Measurements from ENCODE around the gene SNX27. TPM values are rescaled to one million over a fixed set of nuclear protein-coding genes. Genes with fewer than 3 reads are reported as not detected.
"Not testable (repeated sequence)": the region's sequence is repeated elsewhere in the genome, so short reads cannot be mapped to it uniquely, and the experiment has no call there.

The SNX27 gene
- 16.4 TPM for total RNA-seq

DNA sequence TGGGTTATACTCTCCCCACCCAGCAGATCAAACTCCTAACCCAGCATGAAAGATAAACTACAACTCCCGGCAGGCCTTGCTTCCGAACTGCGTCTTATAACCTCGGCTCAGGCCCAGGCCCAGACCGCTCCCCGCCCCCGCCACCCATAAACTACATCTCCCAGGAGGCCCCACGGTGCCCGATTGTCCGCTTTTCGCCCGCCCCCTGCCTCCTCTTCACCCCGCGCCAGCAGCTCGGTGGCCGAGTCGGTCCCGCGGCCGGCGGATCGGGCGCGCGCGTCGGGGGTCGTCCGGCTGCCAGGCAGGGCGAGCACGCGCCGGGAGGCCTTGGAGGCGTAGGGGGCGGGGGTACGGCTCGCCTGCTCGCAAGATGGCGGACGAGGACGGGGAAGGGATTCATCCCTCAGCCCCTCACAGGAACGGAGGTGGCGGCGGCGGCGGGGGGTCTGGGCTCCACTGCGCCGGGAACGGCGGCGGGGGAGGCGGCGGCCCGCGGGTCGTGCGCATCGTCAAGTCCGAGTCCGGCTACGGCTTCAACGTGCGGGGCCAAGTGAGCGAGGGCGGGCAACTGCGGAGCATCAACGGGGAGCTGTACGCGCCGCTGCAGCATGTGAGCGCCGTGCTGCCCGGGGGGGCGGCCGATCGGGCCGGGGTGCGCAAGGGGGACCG lies at the start of gene SNX27:
Gene SNX27 (plus strand): TSS at position 219 of the 669 bp plus-strand sequence. CDS start 152 bp downstream, at position 371.
- ATAC-seq = peak; percentile 92

DNA sequence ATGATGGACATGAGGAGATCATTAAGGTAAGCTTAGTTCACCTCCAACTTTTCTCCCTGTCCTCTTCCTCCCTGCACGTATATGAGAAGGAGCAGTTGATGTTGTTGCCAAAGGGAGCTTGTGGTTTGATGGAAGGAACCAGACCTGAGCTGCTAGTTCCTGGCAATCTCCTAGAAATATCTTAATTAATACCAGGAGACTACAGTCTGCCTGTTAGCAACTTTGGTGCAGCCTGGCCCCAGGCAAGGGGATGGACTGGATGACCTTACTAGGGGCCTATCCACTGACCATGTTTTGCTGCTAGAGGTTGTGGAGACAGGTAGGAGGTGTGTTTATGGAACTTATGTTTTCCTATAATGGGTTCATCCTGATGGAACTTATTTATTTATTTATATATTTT lies 49.2 kb upstream of the SNX27 start:
- no peak for ATAC-seq

DNA sequence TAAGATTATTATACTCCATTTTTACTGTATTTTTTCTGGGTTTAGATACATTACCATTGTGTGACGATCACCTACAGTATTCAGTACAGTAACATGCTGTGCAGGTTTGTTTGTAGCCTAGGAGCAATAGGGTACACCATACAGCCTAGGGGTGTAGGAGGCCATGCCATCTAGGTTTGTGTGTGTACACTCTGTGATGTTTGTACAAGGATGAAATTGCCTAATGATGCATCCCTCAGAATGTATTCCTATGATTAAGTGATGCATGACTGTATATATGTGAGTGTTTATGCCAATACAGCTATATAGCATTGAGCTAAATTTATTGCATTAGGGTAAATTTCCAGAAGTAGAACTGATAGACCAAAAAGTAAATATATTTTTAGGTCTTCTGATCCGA lies 48.5 kb upstream of the SNX27 start:
- ATAC-seq = peak; percentile 29

DNA sequence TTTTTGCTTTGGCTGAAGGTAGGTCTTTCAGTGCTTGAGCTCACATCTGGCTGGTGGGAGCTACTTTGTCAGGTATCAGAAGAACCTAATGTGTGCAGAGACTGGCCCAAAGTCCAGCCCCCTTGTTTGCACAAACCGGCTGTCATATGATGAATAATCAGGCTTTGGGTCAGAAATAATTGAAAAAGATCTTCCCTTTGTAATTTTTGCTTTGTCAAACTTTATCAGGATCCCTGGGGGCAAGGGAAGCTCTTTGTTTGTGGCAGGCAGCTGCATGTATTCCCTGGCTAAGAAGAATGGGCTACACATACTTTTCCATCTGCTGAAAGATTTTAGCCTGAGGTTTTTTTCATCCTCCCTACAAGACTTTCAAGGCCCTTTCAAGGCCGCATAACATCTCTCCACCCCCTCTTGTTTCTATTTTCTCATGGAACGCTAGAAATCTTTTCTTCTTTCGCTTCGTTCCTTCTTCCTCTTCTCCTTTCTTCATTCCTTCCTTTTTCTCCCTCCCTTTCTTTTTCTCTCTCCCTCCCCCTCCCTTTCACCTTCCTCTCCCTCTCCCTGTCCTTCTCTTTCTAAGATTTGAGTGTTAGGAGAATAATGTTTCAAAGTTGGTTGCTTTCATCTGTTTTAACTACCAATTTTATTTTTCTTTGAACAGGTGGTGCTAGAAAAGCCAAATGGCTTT lies 46.2 kb upstream of the SNX27 start:
- ATAC-seq = no peak

- peak; percentile 69 for ATAC-seq
Observed at GRCh38 chr1:151568626-151569088, 43.2 kb upstream of the SNX27 start.

DNA sequence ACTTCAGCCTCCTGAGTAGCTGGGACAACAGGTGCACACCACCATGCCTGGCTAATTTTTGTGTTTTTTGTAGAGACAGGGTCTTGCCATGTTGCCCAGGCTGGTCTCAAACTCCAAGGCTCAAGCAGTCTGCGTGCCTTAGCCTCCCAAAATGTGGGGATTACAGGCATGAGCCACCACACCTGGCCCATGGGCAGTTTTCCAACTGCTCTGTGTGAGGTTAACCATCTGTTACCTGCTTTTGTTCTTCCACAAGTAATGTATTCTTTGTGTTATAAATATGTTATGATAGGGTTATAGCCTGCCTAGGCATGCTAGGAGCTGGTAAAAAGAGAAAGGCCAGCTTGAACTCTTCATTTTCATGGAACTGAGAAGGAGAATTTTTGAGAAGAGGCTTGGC lies 41.0 kb upstream of the SNX27 start:
- ATAC-seq = no peak

- ATAC-seq = peak; percentile 94
Observed at GRCh38 chr1:151574575-151575529, 37.0 kb upstream of the SNX27 start.

DNA sequence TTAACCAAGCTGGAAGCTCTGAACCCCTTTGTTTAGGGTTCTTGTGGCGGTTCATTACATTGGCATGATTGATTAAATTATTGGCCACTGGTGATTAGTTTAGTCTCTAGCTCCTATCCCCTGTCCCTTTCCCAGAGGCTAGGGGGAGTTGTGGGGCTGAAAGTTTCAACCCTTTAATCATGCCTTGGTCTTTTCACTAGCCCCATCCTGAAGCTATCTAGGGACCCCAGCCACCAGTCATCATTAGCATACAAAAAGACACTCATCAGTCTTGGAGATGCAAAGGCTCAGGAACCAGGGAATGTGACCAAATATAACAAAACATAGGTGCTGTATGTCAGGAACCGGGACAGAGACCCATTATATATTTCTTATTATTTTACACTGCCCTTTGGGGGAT lies 34.7 kb upstream of the SNX27 start:
- no peak for ATAC-seq

- no peak for ATAC-seq
Observed at GRCh38 chr1:151578941-151579340, 32.9 kb upstream of the SNX27 start.

- ATAC-seq = peak; percentile 36
Observed at GRCh38 chr1:151579436-151580225, 32.2 kb upstream of the SNX27 start.

- no peak for ATAC-seq
Observed at GRCh38 chr1:151581451-151581850, 30.4 kb upstream of the SNX27 start.

- no peak for ATAC-seq
Observed at GRCh38 chr1:151581921-151582320, 29.9 kb upstream of the SNX27 start.

DNA sequence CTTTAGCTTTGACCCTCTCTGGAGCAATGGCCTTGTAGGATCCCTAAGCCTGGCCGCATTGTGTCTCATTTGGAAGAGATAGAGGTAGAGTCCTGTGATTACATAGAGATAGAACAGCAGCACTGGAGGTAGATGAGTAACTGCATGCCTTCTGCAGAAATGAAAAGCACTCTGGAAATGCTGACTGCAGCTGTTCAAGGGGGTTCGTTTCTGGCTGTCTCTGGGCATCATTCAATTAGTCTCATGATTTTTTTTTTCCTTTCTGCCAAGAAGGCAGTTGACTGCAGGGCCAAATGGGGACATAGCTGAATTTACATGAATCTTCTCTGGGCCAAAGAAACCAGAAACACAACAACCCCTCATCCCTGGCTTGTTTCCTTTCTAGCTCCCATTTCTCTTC lies 28.1 kb upstream of the SNX27 start:
- ATAC-seq = peak; percentile 18

GRCh38 chr1:151584278-151584677 lies 27.6 kb upstream of the SNX27 start:
- ATAC-seq = peak; percentile 85

- peak; percentile 51 for ATAC-seq
Observed at GRCh38 chr1:151584780-151585179, 27.1 kb upstream of the SNX27 start.

GRCh38 chr1:151585622-151586021 lies 26.2 kb upstream of the SNX27 start:
- peak; percentile 76 for ATAC-seq

- no peak for ATAC-seq
Observed at GRCh38 chr1:151590961-151591360, 20.9 kb upstream of the SNX27 start.

DNA sequence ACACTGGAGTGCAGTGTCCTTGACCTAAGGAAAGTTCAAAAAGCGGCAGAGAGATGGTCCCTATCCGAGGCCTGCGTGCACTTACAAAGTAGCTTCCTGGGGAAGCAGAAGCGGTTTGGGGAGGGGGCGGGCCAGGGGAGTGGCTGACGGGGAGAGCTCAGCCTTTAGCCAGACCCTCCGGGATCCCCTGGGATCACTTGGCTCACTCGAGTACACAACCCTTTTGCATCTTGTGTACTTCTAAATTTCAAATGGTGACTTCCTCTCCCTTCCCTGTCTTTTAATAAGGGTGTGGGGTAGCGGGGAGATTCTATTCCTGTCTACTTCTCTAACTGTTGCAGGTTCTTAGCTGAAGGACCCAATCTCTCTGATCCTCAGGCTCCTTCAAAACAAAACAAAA lies 18.1 kb upstream of the SNX27 start:
- ATAC-seq = peak; percentile 6

DNA sequence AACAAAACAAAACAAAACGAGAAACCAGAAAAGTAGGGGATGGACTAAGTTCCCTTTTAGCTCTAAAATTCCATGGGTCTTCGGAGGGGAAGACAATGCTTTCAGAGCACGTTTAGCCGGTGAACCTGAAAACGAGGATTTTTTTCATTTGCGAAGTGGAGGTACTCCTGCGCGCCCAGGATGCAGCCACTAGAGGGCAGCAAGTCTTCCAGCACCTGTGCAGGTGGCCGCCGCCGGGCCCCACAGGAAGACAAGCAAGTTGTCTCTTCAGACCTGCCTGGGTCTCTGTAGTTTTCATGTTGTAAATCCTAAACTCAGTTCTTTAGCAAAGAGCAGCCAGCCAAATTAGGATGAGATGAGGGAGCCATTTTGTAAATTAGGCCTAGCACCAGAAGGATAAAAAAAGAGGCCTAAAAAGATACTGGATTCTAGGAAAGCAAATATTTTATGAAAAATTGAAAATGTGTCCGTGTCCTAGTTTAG lies 17.7 kb upstream of the SNX27 start:
- peak; percentile 85 for ATAC-seq

DNA sequence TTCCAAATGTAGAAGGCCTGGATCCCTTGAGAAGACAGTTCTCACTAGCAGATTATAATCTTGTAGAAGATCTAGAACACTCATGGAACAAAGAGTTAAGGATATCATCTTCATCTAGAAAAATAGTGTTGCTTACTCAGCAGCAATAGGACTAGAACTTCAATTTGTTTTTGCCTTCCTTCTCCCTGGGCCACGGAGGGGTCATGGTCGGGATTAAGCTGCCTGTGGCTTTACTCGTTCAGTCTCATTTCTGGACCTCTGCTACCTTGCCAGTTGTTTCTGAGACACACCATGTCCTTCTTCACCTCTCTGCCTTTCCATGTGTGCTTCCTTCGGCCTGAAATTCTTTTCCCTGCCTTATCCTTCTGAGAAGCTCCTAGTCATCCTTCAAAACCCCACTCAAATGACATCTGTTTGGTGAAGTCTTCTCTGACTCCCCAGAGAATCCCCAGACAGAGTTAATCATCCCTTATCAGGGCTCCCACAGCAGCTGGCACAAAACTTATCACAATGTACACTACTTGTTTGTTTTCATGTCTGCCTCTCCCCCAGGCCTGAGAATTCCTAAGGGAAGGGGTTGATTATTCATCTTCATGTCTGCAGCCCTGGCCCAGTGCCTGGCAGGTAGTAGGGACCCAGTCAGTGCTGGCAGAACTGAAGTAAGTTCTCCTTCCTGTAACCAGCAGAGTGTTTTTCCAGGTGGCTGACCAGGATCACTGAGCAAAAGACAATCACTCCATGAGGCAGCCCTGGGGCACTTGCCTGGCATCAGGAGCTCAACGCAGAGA lies 15.5 kb upstream of the SNX27 start:
- peak; percentile 13 for ATAC-seq

- ATAC-seq = not testable (repeated sequence)
Observed at GRCh38 chr1:151602550-151602949, 9.3 kb upstream of the SNX27 start.

Measured in esophagus mucosa (tissue), 1 donor.